HG03095 (cell line): ENCODE measurements around the gene DPF3.

Experiments
- ATAC-seq: cut with Tn5 transposase; IDR thresholded peaks from one replicate; pipeline ENCODE4 v1.9.1; 2021; ENCODE audit warnings: moderate library complexity; ENCODE audit not compliant: unreplicated experiment

Gene DPF3

GRCh38 chr14:72606879-72607278 lies 287.0 kb downstream of the DPF3 start:
- ATAC-seq: no peak

- no peak for ATAC-seq
These were observed 288.0 kb downstream of the DPF3 start for GRCh38 chr14:72605921-72606220.

- no peak for ATAC-seq
These were observed 288.6 kb downstream of the DPF3 start for GRCh38 chr14:72605096-72605920.

GRCh38 chr14:72604133-72604532 lies 289.8 kb downstream of the DPF3 start:
- ATAC-seq: no peak

- no peak for ATAC-seq
These were observed 290.3 kb downstream of the DPF3 start for GRCh38 chr14:72603639-72604038.

- ATAC-seq: no peak
These were observed 293.2 kb downstream of the DPF3 start for GRCh38 chr14:72600551-72601330.

- no peak for ATAC-seq
These were observed 294.1 kb downstream of the DPF3 start for GRCh38 chr14:72599579-72600470.

- ATAC-seq: no peak
These were observed 295.6 kb downstream of the DPF3 start for GRCh38 chr14:72598306-72598705.

GRCh38 chr14:72597252-72598233 lies 296.4 kb downstream of the DPF3 start:
- no peak for ATAC-seq

- no peak for ATAC-seq
These were observed 298.6 kb downstream of the DPF3 start for GRCh38 chr14:72595152-72595862.

- no peak for ATAC-seq
These were observed 299.6 kb downstream of the DPF3 start for GRCh38 chr14:72594099-72594901.

GRCh38 chr14:72591391-72591790 lies 302.5 kb downstream of the DPF3 start:
- ATAC-seq: no peak

GRCh38 chr14:72590577-72590976 lies 303.3 kb downstream of the DPF3 start:
- ATAC-seq: no peak

GRCh38 chr14:72589652-72590051 lies 304.2 kb downstream of the DPF3 start:
- no peak for ATAC-seq

- ATAC-seq: no peak
These were observed 305.4 kb downstream of the DPF3 start for GRCh38 chr14:72588521-72588920.

GRCh38 chr14:72583316-72584272 lies 310.3 kb downstream of the DPF3 start:
- no peak for ATAC-seq

GRCh38 chr14:72582582-72582981 lies 311.3 kb downstream of the DPF3 start:
- ATAC-seq: no peak

GRCh38 chr14:72578514-72578913 lies 315.4 kb downstream of the DPF3 start:
- no peak for ATAC-seq
